Midbrain (tissue), 1 donor: ENCODE measurements around the gene OSBP2.

Source experiments
- DNase-seq: peaks from one replicate; lab custom pipeline; 2025; lab: John Stamatoyannopoulos, UW

The OSBP2 gene

DNA sequence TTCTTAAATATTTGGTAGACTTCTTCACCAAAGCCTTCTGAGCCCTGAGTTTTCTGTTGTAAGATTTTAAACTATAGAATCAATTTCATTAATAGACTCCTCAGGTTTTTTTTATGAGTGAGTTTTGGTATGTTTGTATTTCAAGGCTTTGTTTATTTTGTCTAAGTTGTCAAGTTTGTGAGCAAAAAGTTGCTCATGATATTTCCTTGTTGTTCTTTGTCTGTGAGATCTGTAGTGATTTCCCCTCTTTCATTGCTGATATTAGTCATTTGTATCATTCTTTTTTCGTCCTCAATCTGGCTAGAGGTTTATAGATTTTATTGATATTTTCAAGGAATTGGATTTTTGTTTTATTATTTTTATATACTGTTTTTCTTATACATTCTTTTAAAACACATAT lies 152.9 kb downstream of the OSBP2 start:
- no peak for DNase-seq

DNA sequence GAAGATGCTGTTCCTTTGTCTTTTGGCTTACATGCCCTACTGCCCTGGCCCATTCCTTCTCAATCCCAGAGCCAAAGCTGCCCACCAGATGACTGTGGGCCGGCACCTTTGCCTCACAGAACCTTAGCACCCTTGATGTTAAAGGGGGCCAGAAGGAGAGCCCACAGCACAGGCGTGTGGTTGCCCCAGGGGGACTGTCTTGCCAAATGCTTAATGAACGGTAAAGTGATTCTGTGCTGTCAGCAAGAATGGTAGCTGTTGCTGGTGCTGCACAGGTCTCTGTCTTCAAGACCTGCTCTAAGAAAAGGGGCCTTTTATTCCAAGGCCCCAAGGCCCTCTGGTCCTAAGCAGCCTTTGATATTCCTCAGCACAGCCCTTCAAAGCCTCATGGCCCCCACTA lies 160.6 kb downstream of the OSBP2 start:
- no peak for DNase-seq

DNA sequence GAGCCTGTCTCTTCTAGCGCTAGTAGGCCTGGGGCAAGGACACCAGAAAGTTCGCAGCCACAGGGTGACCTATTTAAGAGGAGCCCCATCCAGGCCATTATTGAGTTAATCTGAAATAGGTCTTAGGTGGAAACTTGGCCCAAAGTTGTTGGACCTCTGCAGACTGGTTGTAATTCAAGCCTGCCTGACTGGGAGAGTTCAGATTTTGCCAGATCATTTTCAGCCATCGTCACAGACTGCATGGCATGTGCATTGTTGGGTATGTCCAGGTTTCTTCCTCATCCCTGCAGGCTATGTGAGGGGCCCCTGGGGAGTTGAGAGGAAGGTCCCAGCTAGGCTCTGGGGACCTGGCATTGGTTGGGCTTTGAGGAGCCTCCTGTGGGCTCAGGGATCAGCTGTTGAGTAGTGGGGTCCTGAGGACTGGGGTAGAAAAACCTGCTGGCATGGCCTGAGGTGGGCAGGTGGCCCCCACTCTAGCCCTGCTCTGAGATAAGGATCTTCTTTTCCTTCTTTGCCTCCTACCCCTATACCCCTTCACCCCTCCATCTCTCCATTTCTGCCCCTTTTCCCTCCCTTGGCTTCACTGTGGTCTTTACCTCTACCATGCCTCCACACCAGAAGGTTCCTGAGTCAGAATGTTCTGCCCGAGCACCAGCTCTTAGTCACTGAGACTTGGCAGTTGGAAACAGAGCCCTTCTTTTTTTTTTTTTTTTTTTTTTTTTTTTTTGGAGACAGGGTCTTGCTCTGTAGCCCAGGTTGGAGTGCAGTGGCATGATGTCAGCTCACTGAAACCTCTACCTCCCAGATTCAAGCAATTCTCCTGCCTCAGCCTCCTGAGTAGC lies 161.2 kb downstream of the OSBP2 start:
- DNase-seq: no peak

DNA sequence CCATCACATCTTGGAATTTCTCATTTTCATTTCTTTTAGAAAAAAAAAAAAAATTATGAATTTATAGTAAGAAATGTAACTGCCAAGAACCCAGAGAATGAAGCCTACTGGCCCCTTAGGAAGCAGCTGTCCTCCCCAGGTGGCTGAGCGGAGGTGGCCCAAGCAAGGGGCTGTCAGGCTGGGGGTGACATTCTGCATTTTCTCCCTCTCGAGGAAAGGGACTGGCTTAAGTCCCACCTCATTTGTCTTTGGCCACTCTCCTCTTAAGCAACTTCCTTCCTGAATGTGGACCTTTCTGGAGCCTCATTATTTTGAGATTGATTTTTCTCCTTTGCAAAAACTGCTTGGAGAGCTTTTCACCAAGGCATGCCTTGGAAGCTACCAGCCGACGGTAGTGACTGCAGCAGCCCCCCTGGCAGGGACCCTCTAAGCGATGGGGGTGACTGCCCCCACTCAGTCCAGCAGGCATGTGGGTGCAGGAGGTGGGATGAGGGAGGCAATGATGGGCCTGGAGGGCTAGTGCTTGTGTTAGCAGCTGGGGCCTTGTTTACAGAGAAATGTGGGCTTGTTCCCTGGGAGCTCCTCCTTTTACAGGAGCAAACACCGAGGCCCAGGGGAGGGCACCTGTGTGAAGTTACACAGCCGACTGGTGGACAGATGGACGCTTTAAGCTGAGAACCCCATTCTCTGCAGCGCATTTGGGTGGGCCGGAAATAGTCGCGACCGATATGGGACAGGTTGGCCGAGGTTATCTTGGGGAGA lies 162.2 kb downstream of the OSBP2 start:
- no peak for DNase-seq

DNA sequence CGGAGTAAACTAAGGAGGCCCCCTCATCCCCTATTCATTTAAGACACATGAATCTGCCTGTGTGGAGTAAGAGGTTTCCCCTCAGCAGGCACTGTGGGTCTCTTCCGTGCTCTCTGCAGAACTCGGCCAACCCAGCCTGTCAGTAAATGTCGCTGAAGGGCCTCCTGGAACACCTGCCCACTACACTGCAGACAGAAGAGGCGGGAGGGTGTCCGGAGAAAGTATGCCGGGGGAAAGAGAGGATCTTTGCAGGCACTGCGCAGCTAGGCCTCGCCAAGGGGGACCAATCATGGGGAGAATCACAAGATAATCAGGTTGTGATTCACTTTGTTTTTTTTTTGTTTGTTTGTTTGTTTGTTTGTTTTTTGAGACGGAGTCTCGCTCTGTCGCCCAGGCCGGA lies 163.1 kb downstream of the OSBP2 start:
- DNase-seq: no peak

GRCh38 chr22:30858976-30859713 lies 164.5 kb downstream of the OSBP2 start:
- no peak for DNase-seq

- DNase-seq: no peak
Observed at GRCh38 chr22:30859714-30860095, 165.0 kb downstream of the OSBP2 start.

- DNase-seq: no peak
Observed at GRCh38 chr22:30860176-30861105, 165.8 kb downstream of the OSBP2 start.

GRCh38 chr22:30861131-30861530 lies 166.5 kb downstream of the OSBP2 start:
- no peak for DNase-seq

DNA sequence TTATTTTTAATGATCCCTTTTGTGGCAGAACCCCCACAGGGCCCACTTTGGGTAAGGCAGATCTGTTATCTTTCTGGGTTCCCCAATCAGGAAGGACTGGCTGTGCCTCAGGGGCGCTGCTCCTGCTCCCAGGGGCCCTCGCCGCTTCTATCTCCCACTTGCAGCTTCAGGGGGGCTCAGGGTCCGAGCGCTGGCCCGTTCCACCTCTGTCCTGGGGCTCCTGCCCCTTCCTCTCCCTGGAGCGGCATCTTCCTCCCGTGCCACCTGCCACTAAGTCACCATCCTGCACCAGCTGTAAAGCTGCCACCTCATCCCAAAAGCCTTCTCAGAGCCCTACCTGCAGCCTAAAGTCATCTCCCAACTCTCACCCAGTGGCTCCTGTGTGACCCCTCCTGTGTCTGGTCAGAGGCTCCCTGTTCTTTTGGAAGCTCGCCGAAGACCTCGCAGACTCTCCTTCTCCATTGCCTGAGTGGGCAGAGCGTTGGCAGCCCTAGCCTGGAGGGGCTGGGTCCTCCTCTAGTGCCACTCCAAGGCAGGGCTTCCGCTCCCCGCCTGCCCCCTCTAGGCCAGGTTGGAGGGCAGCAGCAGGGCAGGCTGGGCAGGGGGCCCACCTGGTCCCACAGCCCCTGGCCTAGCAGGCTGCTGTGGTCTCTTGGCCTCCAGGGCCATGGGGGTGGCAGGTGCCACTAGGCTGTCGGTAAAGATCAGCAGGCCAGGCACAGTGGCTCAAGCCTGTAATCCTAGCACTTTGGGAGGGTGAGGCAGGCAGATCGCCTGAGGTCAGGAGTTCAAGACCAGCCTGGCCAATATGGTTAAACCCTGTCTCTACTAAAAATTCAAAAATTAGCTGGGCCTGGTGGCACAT lies 167.2 kb downstream of the OSBP2 start:
- no peak for DNase-seq

DNA sequence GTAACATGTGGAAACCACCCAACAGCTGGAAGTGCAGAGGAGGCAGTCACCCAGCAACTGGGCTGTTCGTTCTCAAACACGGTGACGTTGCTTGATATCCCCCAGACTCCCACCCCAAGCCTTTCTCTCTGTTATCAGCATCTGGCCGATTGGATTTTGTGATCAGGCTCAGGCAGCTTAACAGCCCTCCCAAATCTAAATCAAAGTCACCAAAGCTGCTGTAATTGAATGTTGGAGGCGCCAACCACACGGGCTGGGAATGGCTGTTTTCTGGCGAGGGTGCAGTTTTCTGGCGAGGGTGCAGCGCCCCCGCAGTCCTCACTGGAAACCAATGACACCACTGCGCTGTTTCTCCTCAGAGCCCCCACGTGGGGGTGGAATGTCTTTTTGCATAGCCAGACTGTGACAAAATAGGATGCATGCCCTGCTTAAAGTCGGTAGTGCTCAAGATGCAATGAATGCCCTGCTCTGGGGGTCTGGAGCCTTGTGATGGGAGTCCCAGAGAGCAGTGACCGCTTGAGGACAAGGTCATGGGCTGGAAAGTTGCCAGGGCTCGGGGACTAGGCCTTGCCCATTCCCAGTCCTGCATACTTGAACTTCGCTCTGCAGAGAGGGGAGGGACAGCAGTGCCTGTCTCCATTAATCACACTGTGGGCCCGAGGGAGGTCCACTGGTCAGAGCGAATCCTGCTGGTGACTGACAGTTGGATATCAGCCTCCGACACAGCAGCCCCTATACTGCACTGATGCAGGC lies 168.6 kb downstream of the OSBP2 start:
- no peak for DNase-seq

- no peak for DNase-seq
Observed at GRCh38 chr22:30864441-30865420, 170.1 kb downstream of the OSBP2 start.

DNA sequence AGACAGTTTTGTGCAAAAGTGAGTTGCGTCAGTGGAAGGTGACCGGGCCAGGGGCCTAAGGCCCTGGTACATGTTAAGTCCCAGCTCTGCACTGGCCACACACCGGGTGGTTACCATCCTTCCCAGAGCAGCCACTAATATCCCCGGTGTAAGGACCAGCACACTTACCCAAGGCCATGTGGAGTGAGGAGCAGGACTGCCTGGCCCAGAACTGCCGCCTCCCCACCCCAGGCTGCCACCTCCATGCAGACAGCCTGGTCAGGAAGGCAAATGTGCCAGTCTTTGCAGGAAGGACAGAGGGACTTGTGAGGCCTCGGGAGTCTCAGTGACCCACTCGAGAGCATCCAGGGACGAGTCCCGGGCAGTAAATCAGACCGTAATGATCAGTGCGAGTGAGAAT lies 171.0 kb downstream of the OSBP2 start:
- DNase-seq: no peak

GRCh38 chr22:30866216-30866615 lies 171.5 kb downstream of the OSBP2 start:
- no peak for DNase-seq

GRCh38 chr22:30866811-30867271 lies 172.2 kb downstream of the OSBP2 start:
- no peak for DNase-seq

GRCh38 chr22:30867746-30868662 lies 173.3 kb downstream of the OSBP2 start:
- DNase-seq: no peak

GRCh38 chr22:30868663-30869385 lies 174.2 kb downstream of the OSBP2 start:
- no peak for DNase-seq
